Measurements from ENCODE around the gene UCHL1.
"Not testable (repeated sequence)": the region's sequence is repeated elsewhere in the genome, so short reads cannot be mapped to it uniquely, and the experiment has no call there.

UCHL1 gene

DNA sequence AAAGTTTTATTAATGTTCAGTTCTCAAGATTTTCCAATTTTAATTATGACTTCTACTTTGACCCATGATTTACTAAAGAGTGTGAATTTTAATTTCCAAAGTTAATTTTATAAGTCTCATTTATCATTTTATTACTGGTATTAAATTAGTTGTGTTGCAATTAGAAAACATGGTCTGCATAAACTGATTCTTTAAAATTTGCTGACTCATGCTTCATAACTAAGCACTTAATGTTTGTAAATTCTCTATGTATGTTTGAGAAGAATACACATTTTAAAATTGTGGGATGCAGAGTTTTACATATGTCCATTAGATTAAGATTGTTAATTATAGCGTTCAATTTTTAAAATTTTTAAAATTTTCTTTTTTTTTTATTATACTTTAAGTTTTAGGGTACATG, 20.2 kb upstream of the UCHL1 start:
- no peak for DNase-seq (ENCODE audit: low read depth in 2 of 2)

DNA sequence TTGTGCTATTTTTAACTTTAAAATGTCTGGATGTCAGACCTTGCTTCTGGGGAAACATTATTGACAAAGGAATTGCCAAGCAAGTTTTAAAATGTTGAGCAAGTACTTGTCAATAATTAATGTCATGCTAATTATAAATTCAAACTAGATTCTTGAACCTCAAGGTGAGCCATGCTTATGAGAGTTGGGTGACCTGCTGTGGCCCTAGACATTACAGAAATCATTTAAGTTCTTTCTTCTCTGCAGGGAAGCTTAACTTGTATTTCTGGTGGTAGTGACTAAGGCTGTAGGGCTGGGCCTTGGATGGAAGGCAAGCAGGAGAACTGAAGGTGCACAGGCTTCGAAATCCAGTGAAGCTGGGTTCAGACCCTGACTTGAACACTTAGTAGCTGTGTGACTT, 14.8 kb upstream of the UCHL1 start:
- DNase-seq (ENCODE audit: low read depth in 2 of 2) = no peak

DNA sequence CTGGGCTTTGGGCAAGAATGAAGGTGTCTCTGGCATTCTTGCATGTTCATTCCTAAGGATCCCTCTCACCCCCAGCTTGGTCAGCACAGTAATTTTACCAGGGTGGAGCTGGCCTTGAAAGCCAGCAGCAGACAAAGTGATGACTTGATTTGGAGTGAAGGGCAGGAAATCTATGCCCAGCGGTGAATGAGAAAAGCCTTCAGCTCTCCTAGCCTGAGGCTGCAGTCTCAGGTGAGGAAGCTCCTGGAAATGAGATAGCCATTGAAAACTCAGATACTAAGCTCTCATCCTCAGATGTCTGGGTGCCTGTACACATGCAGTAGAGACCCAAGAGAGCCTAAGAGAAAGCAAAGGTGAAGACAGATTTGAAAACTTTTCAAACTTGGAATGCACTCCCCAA, 10.7 kb upstream of the UCHL1 start:
- DNase-seq (ENCODE audit: low read depth in 2 of 2) = no peak

DNA sequence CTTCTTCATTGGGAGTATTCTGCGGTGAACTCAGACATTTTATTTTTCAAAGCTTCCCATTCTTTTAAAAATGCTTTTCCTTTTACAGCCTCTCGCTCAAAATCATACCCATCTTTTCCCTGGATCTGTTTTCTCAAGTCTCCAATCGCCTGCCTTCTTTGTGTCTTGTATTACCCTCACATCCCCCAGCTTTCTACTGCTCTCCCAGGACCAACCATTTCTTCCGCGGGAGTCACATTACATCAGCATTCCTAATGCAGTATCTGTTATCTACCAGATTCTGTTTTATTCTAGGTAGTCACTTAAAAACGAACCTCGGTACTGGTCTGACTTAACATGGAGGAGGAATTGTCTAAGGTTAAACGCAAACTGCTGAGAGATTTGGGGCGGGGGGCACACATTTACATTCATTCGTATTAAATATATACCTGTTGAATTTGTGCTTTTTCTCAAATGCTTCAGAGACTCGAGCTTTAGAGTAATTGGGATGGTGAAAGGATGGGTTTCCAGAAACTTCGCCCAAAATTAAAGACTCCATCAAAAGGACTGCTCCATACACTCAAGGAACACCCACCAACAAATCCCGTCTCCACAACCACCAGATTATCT, 493 bp upstream of the UCHL1 start:
- no peak for DNase-seq (ENCODE audit: low read depth in 2 of 2)

DNA sequence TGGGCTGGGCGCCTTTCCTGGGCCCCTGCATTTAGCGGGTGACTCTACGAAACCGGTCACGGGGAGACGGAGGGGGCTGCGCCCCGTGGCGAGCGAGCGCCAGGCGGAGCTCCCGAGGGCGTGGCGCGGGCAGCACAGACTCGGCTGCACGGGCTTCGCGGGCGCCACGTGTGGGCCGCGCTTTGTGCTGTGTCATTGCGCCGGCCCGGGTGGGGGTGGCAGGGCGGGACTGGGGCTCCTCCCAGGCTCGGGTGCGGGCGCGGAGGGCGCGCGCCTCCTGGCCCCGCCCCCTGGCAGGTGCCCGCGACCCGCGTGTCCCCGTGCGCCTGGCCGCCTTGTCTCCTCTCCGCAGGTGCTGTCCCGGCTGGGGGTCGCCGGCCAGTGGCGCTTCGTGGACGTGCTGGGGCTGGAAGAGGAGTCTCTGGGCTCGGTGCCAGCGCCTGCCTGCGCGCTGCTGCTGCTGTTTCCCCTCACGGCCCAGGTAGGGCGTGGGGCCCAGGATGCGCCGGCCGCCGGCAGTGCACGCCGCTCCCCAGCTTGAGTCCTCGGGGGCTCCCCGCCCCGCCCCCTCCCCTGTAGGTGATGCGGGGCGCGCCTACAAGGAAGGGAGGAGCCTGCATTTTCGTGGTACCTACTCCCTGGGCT, 651 bp downstream of the UCHL1 start:
- peak in 1 of 2 donors; percentile 26 for DNase-seq (ENCODE audit: low read depth in 2 of 2)

DNA sequence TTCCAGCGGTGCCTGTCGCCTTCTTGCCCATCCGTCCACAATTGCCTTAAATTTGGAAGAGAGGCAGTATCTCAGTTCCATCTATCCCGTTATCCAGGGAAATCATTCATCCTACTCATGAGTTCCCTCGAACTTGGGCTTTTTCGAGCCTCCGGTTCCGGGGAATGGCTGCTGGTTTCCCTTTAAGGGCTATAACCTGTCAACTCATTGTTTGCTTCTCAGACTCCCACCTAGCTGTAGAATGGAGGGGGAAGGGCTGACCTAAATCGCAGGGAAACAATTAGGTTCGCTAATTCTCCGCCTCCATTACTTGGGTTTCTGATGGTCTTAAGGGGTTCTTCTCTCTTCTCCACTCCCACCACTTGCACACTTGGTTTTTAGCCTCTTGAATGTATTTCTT, 1.2 kb downstream of the UCHL1 start:
- DNase-seq (ENCODE audit: low read depth in 2 of 2) = no peak

- no peak for DNase-seq (ENCODE audit: low read depth in 2 of 2)
These were observed 2.1 kb downstream of the UCHL1 start for GRCh38 chr4:41258783-41259182.

- DNase-seq (ENCODE audit: low read depth in 2 of 2) = no peak
These were observed 3.5 kb downstream of the UCHL1 start for GRCh38 chr4:41260116-41260733.

- DNase-seq (ENCODE audit: low read depth in 2 of 2) = no peak
These were observed 5.5 kb downstream of the UCHL1 start for GRCh38 chr4:41262198-41262597.

GRCh38 chr4:41264212-41264611, 7.5 kb downstream of the UCHL1 start:
- no peak for DNase-seq (ENCODE audit: low read depth in 2 of 2)

DNA sequence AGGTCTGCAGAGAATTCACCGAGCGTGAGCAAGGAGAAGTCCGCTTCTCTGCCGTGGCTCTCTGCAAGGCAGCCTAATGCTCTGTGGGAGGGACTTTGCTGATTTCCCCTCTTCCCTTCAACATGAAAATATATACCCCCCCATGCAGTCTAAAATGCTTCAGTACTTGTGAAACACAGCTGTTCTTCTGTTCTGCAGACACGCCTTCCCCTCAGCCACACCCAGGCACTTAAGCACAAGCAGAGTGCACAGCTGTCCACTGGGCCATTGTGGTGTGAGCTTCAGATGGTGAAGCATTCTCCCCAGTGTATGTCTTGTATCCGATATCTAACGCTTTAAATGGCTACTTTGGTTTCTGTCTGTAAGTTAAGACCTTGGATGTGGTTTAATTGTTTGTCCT, 11.3 kb downstream of the UCHL1 start:
- DNase-seq (ENCODE audit: low read depth in 2 of 2) = no peak

- DNase-seq (ENCODE audit: low read depth in 2 of 2) = no peak
These were observed 12.2 kb downstream of the UCHL1 start for GRCh38 chr4:41268721-41269517.

DNA sequence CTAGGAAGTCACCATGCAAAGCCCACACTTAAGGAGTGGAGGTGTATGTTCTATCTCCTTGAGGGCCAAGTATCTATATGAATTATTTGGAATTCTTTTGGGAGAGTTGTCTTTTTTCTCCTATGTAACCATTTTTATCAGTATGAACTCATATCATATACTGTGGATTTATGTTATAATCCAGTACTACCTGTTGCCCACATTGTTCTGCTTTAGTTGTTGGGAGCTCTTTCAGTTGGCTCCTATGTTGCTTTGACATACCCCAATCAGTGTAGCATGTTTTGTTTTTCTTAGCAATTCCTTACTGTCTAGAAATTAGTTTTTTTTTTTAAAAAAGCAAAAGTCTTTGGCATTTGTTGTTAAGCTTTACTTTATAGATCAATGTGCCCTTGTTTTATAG, 13.0 kb downstream of the UCHL1 start:
- DNase-seq (ENCODE audit: low read depth in 2 of 2) = no peak

DNA sequence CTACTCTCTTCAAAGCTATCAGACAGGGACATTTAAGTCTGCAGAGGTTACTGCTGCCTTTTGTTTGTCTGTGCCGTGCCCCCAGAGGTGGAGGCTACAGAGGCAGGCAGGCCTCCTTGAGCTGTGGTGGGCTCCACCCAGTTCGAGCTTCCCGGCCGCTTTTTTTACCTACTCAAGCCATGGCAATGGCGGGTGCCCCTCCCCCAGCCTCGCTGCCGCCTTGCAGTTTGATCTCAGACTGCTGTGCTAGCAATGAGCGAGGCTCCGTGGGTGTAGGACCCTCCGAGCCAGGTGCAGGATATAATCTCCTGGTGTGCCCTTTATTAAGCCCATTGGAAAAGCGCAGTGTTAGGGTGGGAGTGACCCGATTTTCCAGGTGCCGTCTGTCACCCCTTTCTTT, 19.2 kb downstream of the UCHL1 start:
- DNase-seq (ENCODE audit: low read depth in 2 of 2) = not testable (repeated sequence)

DNA sequence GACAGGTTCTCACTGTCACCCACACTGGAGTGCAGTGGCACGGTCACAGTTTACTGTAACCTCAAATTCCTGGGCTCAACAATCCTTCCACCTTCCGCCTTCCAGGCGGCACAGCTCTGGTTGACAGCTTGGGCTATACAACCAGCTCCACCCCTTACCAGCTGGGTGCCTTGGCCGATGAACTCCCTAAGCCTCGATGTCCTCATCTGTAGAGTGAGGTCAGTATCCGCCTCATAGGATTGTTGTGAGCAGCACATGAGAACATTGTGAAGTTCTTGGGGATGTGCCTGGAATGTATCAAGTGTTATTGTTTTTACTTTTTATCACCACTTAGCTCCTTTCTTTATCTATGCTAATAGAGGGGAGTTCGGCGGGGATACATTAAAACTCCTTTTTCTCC, 23.3 kb downstream of the UCHL1 start:
- no peak for DNase-seq (ENCODE audit: low read depth in 2 of 2)

DNA sequence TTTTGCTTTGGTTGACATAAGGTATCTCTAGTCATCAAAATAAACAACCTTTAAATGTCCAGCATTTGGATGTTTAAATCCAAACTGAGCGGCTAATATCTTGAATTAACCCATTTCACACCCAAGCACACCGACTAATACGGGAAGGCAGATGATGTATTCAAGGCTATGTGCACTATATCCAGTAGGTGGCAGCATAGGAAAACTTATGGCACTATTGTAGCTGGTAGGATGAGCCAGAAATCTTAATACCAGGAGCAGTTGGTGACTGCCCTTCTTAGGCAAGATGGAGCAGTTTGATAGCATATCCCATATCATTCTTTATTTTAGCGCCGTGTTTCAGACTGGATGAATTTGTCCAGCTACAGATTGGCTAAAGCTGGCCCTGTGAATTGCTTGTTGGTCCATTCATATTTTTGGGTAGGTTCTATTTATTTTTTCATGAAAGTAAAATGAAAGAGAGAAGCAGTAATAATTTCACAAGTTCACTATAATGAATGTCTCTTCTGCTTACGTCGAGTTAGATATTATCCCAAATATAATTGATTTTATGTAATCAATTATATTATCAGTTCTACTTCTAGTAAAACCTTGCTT, 24.4 kb downstream of the UCHL1 start:
- no peak for DNase-seq (ENCODE audit: low read depth in 2 of 2)

GRCh38 chr4:41282366-41282765, 25.6 kb downstream of the UCHL1 start:
- no peak for DNase-seq (ENCODE audit: low read depth in 2 of 2)

DNA sequence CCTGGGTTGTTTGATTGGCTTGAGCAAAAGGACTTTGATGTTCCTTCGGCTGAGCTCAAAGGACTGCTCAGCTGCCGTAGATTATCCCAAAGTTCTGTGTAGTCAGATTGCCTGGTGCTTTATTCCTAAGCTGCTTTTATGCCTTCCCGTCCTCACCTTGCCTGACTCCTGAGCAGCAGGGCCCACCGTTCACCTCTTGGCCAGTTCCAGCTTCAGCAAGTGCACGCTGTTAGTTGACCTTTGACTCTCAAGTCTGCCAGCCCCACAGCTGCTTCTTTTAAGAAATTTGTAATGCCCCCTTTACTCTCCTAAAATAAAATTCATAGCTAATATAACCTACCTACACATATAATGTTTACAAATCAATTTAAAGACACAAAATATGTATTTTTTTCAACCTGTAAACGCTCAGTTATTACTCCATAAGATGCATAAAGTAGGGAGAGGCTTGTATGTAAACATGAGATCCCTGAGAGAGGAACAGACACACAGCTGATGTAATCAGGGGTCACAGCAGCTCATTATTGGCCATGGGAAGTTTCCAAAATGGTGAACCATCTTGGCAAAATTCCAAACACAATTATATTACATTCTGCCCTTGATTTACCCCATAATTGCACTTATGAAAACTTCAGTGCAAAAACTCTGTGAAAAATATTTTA, 28.6 kb downstream of the UCHL1 start:
- no peak for DNase-seq (ENCODE audit: low read depth in 2 of 2)

DNA sequence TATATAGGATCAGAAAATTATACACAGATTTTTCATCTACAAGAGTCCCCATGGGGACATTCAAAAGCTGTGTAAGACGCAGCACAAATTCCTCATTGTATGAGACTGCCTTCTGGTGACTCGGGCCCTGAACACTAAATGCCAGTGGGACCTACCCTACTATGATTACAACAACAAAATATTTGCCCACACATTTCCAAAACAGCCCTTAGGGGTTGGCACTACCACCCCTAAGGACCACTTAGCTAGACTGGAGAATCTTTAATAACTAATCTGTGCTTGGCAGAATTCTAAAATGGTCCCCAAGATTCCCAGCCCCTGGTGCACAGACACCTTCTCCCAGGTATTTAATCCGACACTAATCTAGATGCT, 29.1 kb downstream of the UCHL1 start:
- no peak for DNase-seq (ENCODE audit: low read depth in 2 of 2)

- DNase-seq (ENCODE audit: low read depth in 2 of 2) = no peak
These were observed 30.3 kb downstream of the UCHL1 start for GRCh38 chr4:41287005-41287404.

DNA sequence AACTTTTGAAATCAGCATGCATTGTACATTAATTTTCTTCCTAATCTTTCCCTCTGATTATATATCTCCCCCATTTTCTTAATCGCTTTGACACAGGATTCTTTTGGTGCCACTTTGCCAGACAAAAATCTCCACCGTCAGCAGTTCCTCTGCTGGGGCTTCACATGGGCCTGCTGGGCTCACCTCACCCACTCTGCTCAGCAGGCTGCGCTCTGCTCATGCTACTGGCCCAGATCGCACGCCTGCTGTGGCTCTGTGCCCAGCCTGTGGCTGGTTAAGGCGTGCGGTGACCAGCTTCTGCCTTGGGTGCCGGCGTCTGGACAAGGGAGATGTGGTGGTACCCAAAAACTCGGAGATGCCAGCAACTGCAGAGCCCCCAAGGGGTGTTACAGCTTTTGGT, 31.1 kb downstream of the UCHL1 start:
- no peak for DNase-seq (ENCODE audit: low read depth in 2 of 2)

DNA sequence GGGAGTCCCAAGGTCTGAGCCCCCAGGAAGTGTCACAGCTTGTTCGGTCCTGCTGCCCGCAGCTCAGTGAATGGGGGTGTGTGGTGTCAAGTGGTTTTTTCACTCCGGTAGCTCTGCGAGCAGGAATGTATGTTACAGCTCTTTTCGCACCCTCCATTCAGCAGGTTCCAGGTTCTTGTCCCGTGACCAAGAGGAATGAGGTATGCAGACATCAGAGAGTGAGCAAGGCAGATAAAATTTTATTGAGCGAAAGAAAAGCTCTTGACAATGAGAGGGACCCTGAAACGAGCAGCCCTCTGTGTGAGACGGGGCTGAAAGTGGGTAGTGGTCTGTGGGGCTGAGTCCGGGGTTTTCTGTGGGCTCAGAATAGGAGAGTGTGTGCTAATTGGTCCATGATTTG, 31.5 kb downstream of the UCHL1 start:
- DNase-seq (ENCODE audit: low read depth in 2 of 2) = no peak
